HG02938 (cell line): Measurements from ENCODE around the gene IL15RA.
"Not testable (repeated sequence)": the region's sequence is repeated elsewhere in the genome, so short reads cannot be mapped to it uniquely, and the experiment has no call there.

Source experiments
- ATAC-seq: cut with Tn5 transposase; IDR thresholded peaks from one replicate; pipeline ENCODE4 v1.9.1; 2021; ENCODE audit warnings: mild to moderate bottlenecking, moderate library complexity; ENCODE audit not compliant: unreplicated experiment

IL15RA gene

DNA sequence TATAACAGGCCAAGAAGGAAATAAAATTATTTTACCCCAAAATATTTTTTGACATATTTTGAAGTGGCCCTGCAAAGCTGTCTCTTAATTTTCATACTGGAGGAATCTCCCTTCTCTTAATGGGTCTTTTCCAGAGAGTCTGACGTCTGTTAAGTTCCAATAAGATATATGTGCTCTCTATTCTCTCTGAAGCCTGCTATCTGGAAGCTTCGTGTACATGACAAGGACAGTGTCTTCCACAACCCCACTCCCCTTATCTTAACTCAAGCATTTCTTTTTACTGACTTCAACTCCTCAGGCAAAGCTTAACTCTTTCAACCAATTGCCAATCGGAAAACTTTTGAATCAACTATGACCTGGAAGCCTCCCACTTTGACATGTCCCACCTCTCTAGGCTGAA lies 29.2 kb upstream of the IL15RA start:
- ATAC-seq, result no peak

- no peak for ATAC-seq
These were observed 28.6 kb upstream of the IL15RA start for GRCh38 chr10:6005856-6006395.

- ATAC-seq, result not testable (repeated sequence)
These were observed 27.9 kb upstream of the IL15RA start for GRCh38 chr10:6005161-6005804.

GRCh38 chr10:6002809-6003510 lies 25.6 kb upstream of the IL15RA start:
- no peak for ATAC-seq

DNA sequence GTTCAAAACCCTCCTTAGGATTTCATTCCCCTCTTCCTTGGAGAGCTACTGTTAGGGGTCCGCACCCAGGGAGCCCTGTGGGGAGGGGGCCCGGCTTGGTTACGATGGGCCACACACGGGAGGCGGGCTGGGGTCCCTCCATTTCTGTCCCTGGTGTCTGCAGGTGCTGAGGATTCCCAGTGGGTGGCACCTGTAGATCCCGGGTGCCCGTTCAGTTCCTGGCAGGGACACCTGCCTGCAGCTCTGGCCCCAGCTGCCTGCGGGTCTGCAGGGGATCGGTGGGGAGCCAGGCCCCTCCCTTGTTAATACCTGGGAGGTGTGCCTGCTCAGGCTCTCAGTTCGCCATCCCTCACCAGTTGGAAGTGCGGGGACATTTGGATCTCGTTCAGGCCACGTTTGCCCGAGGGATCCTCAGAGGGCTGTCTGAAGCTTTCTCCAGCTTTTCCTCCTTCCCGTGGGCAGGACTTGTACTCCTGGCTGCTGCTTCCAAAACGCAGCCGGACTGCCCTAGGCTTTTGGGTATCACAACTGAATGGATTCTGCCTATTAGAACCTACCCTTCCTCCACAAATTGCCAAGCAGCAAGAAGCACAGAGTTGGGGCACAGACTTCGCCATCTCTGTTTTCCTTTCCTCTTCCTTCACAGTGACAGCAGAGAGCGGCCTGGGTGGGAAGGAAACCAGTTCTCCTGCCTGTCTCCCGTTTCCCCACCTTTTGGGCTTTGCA lies 22.3 kb upstream of the IL15RA start:
- no peak for ATAC-seq

DNA sequence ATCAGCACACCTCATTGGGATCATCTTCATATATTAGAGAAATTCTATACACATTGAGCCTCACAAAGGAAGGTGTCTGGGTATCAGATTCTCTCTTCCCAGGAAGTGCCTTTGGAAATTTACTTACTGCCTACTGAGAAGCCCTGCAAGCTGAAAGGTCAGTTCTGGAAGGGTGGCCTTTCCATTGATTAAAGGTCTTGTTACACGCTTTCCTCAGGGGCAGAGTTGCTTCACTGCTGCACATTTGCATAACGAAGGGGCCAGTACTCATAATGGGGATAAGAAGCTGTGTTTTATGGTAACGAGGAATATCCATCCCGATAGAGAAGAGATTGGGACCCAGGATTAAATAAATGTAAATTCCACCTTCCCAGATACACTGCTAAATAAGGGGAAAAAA lies 19.4 kb upstream of the IL15RA start:
- no peak for ATAC-seq

DNA sequence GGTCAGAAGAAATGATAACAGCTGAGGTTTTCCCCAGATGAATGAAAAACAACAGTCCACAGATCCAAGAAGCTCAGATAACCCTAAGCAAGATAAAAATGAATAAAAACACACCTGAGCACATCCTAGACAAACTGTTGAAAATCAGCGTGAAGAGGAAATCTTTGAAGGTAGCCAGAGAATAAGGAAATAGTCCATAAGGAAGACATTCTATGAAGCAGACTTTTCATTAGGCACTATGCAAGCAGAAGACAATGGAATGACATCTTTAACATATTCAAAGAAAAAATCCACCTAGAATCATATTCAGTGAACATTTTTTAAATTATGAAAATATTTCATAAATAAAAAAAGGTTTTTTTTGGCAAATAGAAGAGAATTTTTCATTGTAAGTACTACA lies 15.1 kb upstream of the IL15RA start:
- ATAC-seq, result no peak

DNA sequence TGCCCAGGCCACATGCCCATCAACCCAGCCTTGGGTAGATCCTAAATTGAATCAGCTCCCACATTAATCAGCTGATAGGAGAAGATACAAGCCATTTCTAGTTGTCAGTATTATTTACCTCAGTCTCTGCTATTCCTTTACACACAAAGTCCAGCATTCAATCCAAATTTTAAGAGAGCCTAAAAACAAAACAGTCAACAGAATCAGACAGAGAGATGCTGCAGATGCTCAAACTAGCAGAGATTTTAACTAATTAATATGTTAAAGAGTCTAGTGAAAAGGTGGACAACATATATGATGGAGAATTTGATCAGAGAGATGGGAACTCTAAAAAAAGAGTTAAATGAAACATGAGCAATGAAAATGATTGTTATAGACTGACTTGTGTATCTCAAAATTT lies 14.4 kb upstream of the IL15RA start:
- no peak for ATAC-seq

DNA sequence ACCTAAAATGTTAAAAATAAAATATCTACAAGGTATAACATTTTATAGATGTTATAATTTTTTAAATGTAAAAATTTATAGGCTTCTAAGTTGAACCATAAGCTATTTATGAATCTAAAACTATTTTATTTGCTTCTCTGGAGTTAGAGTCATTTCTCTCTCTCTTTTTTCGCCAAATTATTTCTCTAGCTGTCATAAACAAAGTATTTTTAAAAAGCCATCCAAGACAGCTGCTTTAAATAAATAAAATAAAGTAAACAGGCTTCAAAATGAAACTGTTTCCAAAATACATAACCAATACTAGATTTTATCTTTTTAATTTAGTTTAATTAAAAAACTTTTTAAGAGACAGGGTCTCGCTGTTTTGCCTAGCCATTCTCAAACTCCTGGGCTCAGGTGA lies 12.4 kb upstream of the IL15RA start:
- ATAC-seq, result no peak

DNA sequence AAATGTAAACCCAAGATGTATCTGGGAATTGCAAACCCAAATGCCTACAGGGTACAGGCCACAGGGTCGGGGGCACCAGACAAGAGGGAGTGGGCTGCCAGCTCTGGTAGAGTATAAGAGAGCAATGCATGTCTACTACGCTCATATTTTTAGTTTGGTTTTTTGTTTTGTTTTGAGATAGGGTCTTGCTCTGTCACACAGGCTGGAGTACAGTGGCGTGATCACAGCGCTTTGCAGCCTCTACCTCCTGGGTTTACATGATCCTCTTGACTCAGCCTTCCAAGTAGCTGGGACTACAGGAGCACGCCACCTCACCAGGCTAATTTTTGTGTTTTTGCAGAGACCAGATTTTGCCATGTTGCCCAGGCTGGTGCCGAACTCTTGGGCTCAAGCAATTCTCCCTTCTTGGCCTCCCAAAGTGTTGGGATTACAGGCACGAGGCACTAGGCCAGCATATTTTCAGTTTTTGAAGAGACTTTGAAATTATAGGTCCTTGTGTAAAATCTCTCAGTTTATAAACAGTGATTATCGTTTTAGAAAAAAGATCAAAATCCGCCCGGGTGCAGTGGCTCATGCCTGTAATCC lies 11.1 kb upstream of the IL15RA start:
- ATAC-seq, result no peak

GRCh38 chr10:5987747-5988146 lies 10.4 kb upstream of the IL15RA start:
- no peak for ATAC-seq

DNA sequence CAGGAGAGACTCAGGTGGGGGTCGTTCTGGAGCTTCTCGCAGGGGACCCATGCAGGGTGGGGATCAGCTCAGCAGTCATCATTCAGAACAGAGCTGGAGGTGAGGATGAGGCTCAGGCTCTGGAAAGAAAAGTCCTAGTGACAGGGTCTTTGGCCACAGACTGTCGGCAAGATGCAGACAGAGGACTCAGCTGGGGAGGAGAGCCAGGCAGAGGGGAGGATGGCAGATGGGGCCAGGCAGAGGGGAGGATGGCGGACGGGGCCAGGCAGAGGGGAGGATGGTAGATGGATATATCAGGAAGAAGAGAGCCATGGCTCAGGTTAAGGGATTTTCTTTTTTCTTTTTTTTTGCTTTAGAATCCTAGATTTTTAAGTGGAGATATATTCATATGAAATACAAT lies 7.7 kb upstream of the IL15RA start:
- ATAC-seq, result no peak

DNA sequence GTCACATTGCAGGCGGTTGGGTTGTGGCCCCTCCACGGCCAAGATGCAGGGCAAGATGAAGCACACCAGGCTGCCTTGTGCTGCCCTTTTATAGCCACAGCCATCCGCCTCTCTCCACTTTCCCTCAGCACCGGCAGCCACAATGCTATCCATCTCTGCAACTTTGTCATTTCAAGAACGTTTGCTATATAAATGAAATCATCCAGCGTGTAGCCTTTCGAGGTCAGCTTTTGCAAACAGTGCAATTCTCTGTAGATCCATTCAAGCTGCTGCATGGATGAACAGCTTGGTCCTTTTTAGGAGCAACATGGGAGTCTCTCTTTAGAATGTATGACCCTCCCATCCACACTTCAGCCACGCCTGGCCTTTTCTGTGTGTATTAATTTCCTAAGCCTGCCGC lies 6.4 kb upstream of the IL15RA start:
- ATAC-seq, result no peak

DNA sequence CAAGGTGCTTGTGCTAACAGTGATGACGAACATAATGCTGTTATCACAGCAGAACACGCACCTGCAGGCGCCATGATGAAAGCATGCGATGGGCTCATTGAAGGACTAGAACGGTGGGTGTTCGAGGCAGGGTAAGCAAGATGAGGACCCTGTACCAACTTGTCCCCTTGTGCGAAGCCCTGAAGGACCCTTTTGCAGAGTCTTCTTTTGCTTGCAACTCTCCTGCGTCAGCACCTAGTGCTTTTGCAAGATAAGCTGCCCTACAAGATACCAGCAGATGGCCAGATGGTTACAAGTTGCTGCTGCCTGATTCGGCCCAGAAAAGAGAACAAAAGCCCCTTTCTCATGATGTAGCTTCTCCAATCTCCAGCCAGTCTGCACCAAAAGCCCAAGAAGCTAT lies 4.2 kb upstream of the IL15RA start:
- ATAC-seq, result no peak

GRCh38 chr10:5978230-5978489 lies 817 bp upstream of the IL15RA start:
- ATAC-seq, result no peak

GRCh38 chr10:5976512-5977470 lies 552 bp downstream of the IL15RA start:
- ATAC-seq, result peak; percentile 9

DNA sequence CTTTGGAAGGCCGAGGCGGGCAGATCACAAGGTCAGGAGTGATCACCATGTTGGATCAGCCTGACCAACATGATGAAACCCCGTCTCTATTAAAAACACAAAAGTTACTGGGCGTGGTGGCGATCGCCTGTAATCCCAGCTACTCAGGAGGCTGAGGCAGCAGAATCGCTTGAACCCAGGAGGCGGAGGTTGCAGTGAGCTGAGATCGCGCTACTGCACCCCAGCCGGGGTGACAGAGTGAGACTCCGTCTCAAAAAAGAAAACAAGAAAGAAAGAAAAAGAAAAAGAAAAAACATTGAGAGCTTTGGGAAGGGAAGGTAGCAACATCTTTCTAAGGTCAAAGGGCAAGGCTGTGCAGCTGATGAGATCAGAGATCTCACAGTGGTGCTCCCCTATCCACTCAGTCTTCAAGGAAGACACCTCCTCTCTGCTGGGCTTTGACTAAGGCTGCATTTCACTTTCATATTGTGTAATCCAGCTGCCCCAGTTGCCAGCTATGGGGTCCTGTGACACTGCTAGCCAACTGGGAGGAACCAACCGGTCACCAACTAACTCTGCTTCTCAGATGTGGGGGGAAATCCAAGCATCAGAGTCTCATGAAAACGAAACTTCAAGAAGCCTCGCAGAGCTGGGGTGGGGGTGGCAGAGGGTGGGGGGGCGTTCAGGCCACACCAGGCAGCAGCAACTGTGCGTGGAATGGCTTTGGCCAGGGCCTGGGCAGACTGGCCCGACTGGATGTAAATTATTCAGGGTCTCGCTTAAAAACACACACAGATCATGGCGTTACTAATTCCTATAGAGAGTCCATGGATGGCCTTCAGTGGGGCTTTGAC lies 1.5 kb downstream of the IL15RA start:
- ATAC-seq, result peak; percentile 53

DNA sequence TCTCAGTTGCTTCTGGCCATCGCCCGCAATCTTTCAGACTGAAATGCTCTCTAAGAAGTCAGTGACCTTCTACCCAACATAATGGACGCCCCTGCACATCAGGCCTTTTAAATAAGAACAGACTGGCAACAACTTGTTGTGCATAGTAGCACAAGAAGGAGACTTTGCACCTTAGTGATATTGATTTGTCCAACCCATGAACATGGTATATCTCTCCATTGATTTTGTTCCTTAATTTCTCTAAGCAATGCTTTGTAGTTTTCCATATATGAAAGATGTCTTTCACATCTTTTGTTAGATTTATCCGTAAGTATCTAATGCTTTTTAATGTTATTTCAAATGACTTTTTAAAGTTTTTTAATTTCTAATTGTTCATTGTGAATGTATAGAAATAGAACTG lies 4.3 kb downstream of the IL15RA start:
- ATAC-seq, result no peak

DNA sequence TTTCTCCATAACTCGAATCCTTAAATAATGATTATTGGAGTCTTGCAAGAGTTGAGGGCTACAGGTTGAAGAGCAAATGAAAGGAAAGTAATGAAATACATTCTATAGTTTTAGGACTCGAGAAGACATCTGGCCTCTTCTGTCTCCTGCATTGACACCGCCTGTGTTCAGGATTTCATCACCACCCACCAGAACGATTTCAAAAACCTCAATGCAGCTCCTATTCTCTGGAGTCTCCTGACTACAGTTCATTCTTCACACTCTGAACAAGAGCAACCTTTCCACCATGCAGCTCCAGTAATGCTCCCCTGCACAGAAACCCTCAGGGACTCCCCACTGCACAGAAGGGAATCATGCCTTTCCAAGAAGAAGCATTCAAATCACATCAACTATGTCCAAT lies 5.5 kb downstream of the IL15RA start:
- no peak for ATAC-seq

DNA sequence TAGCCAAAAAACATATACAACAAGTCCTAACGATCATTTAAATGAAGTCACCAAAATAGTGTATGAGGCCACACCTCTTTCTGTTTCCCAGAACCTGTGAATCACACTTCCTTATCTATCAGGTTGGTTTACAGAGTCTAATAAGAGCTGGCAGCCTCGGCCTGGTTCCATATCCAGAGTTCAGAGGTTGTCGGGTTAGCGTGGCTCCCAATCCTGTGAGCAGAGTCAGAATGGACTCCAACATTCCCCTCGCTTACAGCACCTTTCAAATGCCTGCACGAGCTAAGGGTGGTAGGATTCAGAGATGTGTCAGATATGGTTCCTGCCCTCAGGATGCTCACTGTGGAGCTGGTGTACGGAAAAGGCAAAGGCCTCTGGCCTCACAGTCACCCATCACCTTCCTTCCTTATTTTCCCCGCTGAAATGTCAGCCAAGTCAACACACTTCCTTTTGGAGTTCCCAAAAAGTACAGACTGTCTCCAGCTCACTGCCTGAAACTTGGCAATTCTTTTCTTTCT lies 6.0 kb downstream of the IL15RA start:
- no peak for ATAC-seq
